Activated CD8-positive, alpha-beta memory T cell treated with anti-CD3 and anti-CD28 coated beads, Interleukin-2, amount 10 ng/mL, durations not matched to agents 7 days and 5 days (primary cell): ENCODE results near the gene KDM6A. TPM values are rescaled to one million over a fixed set of nuclear protein-coding genes. Genes with fewer than 3 reads are reported as not detected.
A peak's percentile ranks its signal among the peaks of the same experiment; 100 is the strongest.
"Not testable (repeated sequence)": the region's sequence is repeated elsewhere in the genome, so short reads cannot be mapped to it uniquely, and the experiment has no call there.

ENCODE experiments used
- ATAC-seq: fragments of 150-1000 bp; cut with Tn5 transposase; one replicate; pipeline ENCODE4 v1.10.0; 2021; ENCODE audit warnings: moderate library complexity
- CTCF ChIA-PET: fragments of 350-600 bp; sonication (Branson Sonifier 250); formaldehyde crosslinking; loops from one replicate; lab custom pipeline; 2021; ENCODE audit warnings: antibody characterized with exemption; lab: Charles Lee
- DNase-seq: peaks from one replicate; pipeline ENCODE4 v3.0.0-alpha.2; 2020
- H3K27ac Mint-ChIP-seq: one replicate; pipeline ENCODE4 v1.8.0; 2021; ENCODE audit warnings: mild to moderate bottlenecking, mixed read lengths
- H3K27me3 Mint-ChIP-seq: one replicate; pipeline ENCODE4 v1.8.0; 2021; ENCODE audit warnings: mixed read lengths
- H3K36me3 Mint-ChIP-seq: one replicate; pipeline ENCODE4 v1.8.0; 2021; ENCODE audit warnings: mild to moderate bottlenecking, mixed read lengths
- H3K4me1 Mint-ChIP-seq: one replicate; pipeline ENCODE4 v1.8.0; 2021; ENCODE audit warnings: mixed read lengths
- H3K4me3 Mint-ChIP-seq: one replicate; pipeline ENCODE4 v1.8.0; 2021; ENCODE audit warnings: mild to moderate bottlenecking, moderate library complexity, mixed read lengths
- H3K9me3 Mint-ChIP-seq: one replicate; pipeline ENCODE4 v1.8.0; 2022; ENCODE audit warnings: low read depth, mixed read lengths
- total RNA-seq, 2 experiments: library from RNA; stranded (reverse); gene quantifications; one replicate each; pipeline ENCODE4 v1.2.3, GENCODE V29; 2021

The KDM6A gene
- total RNA-seq, 2 experiments from 2014 or later, result 25.9 to 33.7 TPM

DNA sequence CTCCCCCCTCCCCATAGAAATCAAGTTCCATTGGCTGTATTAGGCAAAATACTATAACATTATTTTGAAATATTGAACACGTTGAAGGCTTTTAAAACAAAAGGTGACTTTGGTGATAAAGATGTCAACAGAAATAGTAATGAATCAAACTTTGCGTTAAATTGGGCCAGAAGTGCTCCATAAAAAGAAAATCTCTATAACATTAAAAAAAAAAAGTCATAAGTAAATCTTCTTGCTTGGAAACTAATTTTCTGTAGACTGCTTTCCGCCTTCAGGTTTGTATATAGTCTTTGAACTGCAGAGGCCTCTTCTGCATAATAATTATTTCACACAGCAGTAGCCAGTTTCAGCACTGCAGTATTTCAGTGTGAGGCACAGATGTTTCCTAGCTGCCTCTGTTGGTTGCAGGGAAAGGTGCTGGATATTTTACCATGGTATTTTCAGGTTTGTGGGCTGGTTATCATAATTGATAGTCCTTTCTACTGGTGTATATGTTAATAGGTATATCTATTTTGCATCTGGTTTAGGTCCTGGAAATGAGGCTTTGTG lies 158.9 kb downstream of the KDM6A start:
- no peak for DNase-seq
- CTCF ChIA-PET, result no interaction called here

DNA sequence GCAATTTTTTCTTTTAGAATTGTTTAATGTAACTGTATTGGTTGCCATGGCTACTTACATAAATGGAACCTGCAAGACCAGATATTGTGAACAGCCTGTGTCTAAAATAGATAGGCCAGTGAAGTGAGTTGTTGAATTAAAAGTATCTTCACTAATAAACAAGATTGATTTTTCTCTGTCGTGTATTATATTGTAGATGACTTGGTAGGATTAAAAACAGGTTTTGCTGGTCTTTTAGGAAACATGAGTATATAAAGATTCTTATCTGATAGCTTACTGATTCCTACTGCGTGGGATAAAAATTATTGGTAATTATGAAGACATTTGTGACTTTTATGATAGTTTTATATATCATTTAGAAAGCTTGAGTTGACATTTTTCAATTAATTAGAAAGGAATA lies 162.1 kb downstream of the KDM6A start:
- CTCF ChIA-PET, result no interaction called here
- Mint-ChIP-seq H3K27me3 (no peaks in the 10 kb centered on the region), H3K36me3 (peaks cover 13% of the 10 kb centered on the region), H3K9me3 (peaks cover 2% of the 10 kb centered on the region), H3K4me3 (no peak overlapping the region), H3K4me1 (peaks cover 2% of the 10 kb centered on the region), H3K27ac (no peak overlapping the region)
- no peak for ATAC-seq
- DNase-seq, result no peak

More for the DNA sequence above, 158.9 kb downstream of the KDM6A start:
- Mint-ChIP-seq H3K27ac (no peak overlapping the region), H3K27me3 (no peaks in the 10 kb centered on the region), H3K36me3 (peaks cover 13% of the 10 kb centered on the region), H3K4me1 (peaks cover 4% of the 10 kb centered on the region), H3K4me3 (no peak overlapping the region), H3K9me3 (peaks cover 2% of the 10 kb centered on the region)
- ATAC-seq, result no peak

DNA sequence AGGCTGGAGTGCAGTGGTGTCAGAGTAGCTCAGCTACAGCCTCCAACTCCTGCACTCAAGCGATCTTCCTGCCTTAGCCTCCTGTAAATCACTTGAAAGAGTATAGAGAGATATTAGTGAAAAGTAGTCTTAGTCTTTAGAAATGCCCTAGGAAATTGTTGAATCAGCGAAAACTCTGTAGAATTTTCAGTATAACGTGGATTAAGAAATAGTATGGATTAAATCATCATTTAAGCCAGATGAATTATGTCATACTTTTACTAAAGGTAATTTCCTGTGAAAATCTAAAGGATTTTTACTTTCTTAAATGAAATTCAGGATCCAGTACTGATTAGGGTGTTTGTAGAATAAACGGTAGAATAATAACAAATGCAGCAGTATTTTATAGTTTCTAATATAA lies 163.2 kb downstream of the KDM6A start:
- CTCF ChIA-PET, result no interaction called here
- Mint-ChIP-seq H3K27ac (no peak overlapping the region), H3K4me3 (no peak overlapping the region), H3K4me1 (peaks cover 2% of the 10 kb centered on the region), H3K9me3 (peaks cover 2% of the 10 kb centered on the region), H3K27me3 (no peaks in the 10 kb centered on the region), H3K36me3 (peaks cover 13% of the 10 kb centered on the region)
- DNase-seq (no peak), ATAC-seq (no peak)

DNA sequence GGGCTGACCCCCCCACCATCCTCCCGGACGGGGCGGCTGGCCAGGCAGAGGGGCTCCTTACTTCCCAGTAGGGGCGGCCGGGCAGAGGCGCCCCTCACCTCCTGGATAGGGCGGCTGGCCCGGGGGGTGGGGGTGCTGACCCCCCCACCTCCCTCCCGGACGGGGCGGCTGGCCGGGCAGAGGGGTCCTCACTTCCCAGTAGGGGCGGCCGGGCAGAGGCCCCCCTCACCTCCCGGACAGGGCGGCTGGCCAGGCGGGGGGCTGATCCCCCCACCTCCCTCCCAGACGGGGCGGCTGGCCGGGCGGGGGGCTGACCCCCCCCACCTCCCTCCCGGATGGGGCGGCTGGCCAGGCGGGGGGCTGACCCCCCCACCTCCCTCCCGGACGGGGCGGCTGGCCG lies 167.1 kb downstream of the KDM6A start:
- H3K27me3 Mint-ChIP-seq, H3K27ac Mint-ChIP-seq, CTCF ChIA-PET: not testable (repeated sequence)

DNA sequence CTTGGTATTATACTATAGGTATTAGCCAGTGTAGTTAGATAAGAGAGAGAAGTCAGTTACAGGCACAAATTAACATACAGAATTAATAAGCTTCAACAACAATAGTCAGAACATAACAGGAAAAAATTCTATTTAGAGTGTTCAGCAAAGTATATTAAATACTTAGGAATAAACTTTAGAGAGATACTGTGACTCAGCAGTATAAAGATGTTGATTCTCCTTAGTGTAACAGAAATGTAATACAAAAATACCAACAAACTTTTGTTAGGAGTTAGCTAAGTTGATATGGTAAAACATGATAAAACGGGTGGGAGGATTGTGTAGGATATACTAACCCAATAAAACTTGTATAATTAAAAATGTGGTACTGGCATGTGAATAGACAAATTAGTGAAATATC lies 173.4 kb downstream of the KDM6A start:
- DNase-seq, result no peak
- H3K9me3 Mint-ChIP-seq, result no peaks in the 10 kb centered on the region
- ATAC-seq, result no peak
- peaks cover 14% of the 10 kb centered on the region for H3K36me3 Mint-ChIP-seq
- peaks cover 2% of the 10 kb centered on the region for H3K4me1 Mint-ChIP-seq
- H3K27me3 Mint-ChIP-seq, result no peaks in the 10 kb centered on the region
- H3K4me3 Mint-ChIP-seq, result no peak overlapping the region
- no peak overlapping the region for H3K27ac Mint-ChIP-seq
- CTCF ChIA-PET, result no interaction called here

More for the DNA sequence above, 167.1 kb downstream of the KDM6A start:
- not testable (repeated sequence) for H3K9me3 Mint-ChIP-seq, ATAC-seq, DNase-seq, H3K4me3 Mint-ChIP-seq, H3K4me1 Mint-ChIP-seq
- peaks cover 11% of the 10 kb centered on the region for H3K36me3 Mint-ChIP-seq

DNA sequence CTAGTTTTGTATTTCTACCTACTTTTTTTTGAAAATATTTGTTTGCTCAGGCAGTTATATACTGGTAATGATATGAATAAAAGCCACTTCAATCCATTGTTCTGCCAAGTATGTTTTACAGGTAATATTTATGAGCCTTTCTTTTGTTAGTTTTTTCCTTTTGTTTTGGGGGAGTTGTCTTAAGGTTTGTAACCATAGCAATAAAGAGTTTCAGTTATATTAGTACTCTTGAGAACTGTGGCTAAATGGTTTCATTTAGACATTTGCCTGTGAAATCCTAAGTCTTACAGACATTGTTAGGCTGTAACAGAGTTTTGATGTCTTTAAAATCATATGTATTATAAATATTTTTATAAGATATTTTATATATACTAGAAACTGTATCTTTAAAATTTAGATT lies 177.6 kb downstream of the KDM6A start:
- H3K4me1 Mint-ChIP-seq, result peaks cover 2% of the 10 kb centered on the region
- peaks cover 15% of the 10 kb centered on the region for H3K36me3 Mint-ChIP-seq

DNA sequence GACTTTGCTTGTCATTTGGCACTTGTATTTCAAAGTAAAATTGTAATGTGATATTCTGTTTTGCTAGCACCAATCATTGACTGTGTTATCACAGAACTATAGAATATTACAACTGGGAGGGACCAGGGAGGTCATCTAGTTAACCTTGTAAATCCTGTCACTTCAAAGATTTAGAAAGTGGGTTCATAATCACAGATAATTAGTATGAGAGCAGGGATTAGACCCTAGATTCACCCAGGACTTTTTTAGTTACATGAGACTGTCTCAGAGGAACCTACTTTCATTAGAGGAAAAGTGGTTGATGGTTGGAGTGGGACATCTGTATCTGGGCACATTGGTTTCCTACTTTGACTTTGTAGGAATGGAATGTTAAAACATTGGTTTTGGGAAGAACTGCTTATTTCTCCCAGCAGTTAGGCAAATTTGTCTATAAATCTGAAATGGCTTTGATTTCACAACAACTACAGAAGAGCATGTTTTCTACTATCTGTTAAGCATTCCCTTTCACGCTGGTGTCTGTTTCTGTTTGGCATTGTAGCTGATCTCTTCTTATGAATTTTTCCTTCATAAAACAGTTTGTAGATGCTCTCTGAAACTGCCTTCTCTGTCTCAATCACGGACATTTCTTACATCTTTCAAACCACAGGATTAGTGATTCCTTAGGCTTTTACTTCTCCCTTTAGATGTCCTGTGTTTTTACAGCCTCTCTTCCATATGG lies 183.6 kb downstream of the KDM6A start:
- H3K36me3 Mint-ChIP-seq, result peaks cover 4% of the 10 kb centered on the region
- DNase-seq (no peak), ATAC-seq (no peak)
- CTCF ChIA-PET, result no interaction called here
- no peaks in the 10 kb centered on the region for H3K9me3 Mint-ChIP-seq
- no peak overlapping the region for H3K27ac Mint-ChIP-seq
- H3K4me1 Mint-ChIP-seq, result peaks cover 2% of the 10 kb centered on the region
- no peaks in the 10 kb centered on the region for H3K27me3 Mint-ChIP-seq
- H3K4me3 Mint-ChIP-seq, result no peak overlapping the region

More for the DNA sequence above, 177.6 kb downstream of the KDM6A start:
- CTCF ChIA-PET, result no interaction called here
- Mint-ChIP-seq H3K27ac (no peak overlapping the region), H3K9me3 (no peaks in the 10 kb centered on the region), H3K27me3 (no peaks in the 10 kb centered on the region), H3K4me3 (no peak overlapping the region)
- no peak for ATAC-seq
- DNase-seq, result no peak

DNA sequence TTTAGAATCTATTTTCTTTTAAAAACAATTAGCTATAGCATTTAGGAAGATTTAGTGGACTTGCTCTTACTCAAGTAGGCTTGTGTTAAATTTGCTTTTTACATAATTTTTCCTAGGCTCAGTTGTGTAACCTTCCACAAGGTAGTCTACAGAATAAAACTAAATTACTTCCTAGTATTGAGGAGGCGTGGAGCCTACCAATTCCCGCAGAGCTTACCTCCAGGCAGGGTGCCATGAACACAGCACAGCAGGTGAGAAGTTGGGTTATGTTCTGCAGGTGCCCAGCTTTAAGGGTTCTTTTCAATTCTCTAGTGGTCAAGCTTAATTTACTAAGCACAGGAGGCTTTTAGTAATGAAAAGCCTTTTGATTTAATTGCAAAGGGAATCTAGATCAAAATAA lies 186.9 kb downstream of the KDM6A start:
- ATAC-seq, DNase-seq, H3K4me1 Mint-ChIP-seq, CTCF ChIA-PET, H3K27ac Mint-ChIP-seq, H3K9me3 Mint-ChIP-seq, H3K4me3 Mint-ChIP-seq, H3K27me3 Mint-ChIP-seq: not testable (repeated sequence)
- peaks cover 18% of the 10 kb centered on the region for H3K36me3 Mint-ChIP-seq

DNA sequence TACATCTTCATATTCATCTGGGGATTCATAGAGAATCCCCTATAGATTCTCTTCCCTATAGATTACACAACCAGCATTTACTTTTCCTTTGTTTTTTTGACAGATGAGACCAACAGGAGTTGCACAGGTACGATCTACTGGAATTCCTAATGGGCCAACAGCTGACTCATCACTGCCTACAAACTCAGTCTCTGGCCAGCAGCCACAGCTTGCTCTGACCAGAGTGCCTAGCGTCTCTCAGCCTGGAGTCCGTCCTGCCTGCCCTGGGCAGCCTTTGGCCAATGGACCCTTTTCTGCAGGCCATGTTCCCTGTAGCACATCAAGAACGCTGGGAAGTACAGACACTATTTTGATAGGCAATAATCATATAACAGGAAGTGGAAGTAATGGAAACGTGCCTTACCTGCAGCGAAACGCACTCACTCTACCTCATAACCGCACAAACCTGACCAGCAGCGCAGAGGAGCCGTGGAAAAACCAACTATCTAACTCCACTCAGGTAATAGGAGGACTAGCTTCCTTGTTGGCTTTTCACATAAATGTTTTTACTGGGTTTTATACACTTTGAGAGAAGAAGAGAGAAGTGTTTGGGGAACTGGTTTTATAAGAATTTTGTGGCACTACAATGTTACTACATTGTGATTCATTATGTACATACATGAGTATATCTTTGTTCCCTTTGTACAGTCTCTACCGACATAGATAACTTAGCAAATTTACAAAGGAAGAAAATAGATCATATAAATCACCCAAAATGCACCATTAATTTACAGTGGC lies 190.5 kb downstream of the KDM6A start:
- H3K27ac Mint-ChIP-seq, result no peak overlapping the region

DNA sequence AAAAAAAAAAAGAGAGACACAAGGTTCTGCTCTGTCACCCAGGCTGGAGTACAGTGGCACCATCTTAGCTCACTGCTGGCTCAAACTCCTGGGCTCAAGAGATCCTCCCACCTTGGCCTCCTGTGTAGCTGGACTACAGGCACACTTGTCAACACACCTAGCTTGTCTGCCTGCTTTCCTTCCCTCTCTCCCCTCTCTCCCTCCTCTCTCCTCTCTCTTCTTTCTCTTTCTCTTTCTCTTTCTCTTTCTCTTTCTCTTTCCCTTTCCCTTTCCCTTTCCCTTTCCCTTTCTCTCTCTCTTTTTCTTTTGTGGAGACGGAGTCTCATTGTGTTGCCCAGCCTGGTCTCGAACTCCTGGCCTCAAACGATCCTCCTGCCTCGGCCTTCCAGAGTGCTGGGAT lies 195.6 kb downstream of the KDM6A start:
- H3K9me3 Mint-ChIP-seq, result no peaks in the 10 kb centered on the region
- CTCF ChIA-PET, result interaction anchor here (1.9 kb wide), 1 partner anchor 194 kb away, joined by 5 read pairs; no protein-coding TSS in a partner anchor
- DNase-seq (peak; percentile 40), ATAC-seq (peak; percentile 82)
- H3K27me3 Mint-ChIP-seq, result no peaks in the 10 kb centered on the region
- peak overlapping the region; percentile 68 for H3K4me3 Mint-ChIP-seq
- H3K36me3 Mint-ChIP-seq, result peaks cover 38% of the 10 kb centered on the region
- peaks cover 34% of the 10 kb centered on the region for H3K4me1 Mint-ChIP-seq
- H3K27ac Mint-ChIP-seq, result peak overlapping the region; percentile 91

More for the DNA sequence above, 190.5 kb downstream of the KDM6A start:
- Mint-ChIP-seq H3K4me1 (peaks cover 7% of the 10 kb centered on the region), H3K27me3 (no peaks in the 10 kb centered on the region), H3K9me3 (no peaks in the 10 kb centered on the region), H3K4me3 (no peak overlapping the region), H3K36me3 (peaks cover 25% of the 10 kb centered on the region)
- CTCF ChIA-PET, result no interaction called here
- ATAC-seq, result no peak
- DNase-seq, result no peak

DNA sequence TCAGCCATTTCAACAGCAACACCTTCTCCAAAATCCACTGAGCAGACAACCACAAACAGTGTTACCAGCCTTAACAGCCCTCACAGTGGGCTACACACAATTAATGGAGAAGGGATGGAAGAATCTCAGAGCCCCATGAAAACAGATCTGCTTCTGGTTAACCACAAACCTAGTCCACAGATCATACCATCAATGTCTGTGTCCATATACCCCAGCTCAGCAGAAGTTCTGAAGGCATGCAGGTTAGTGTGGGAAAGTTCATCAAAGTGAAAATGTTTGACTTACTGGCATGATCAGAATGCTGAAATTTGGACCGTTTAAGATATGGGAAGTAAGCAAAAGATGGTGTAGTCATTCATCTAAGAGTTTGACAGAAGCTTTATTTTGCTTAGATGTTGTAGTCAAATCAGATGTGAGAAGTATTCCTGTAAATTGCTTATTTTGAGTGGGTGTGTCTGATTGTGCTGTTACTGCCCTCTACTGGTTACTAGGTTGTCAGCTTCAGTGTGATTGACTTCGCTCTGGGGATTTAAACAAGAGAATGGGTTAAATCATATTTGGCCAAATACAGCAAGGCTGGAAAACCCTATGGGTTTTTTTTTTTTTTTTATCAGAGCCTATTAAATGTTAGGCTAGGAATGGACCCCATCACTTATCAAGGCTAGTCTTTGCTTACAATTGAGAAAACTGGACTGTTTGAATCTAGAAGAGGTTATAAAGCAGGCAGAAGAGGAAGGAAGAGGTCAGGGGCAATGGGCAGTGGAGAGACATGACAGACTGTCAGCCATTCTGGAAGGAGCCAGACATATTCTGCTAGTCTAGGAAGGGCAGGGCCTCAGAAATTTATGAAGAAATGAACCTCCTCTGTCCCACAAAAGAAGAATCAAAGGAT lies 197.4 kb downstream of the KDM6A start:
- CTCF ChIA-PET, result interaction anchor here (0.7 to 1.2 kb wide), 6 partner anchors 8 to 196 kb away, joined by 3 to 5 read pairs (median 3); no protein-coding TSS in a partner anchor
- Mint-ChIP-seq H3K27me3 (no peaks in the 10 kb centered on the region), H3K4me1 (peaks cover 44% of the 10 kb centered on the region), H3K36me3 (peaks cover 25% of the 10 kb centered on the region), H3K27ac (peak overlapping the region; percentile 77), H3K9me3 (no peaks in the 10 kb centered on the region), H3K4me3 (peak overlapping the region; percentile 49)
- DNase-seq (peak; percentile 43), ATAC-seq (peak; percentile 70)

DNA sequence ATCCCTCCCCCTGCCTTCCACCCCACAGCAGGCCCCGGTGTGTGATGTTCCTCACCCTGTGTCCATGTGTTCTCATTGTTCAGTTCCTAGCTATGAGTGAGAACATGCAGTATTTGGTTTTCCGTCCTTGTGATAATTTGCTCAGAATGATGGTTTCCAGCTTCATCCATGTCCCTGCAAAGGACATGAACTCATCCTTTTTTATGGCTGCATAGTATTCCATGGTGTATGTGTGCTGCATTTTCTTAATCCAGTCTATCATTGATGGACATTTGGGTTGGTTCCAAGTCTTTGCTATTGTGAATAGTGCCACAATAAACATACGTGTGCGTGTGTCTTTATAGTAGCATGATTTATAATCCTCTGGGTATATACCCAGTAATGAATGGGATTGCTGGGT lies 200.0 kb downstream of the KDM6A start:
- ATAC-seq, DNase-seq, CTCF ChIA-PET, H3K9me3 Mint-ChIP-seq, H3K27me3 Mint-ChIP-seq, H3K4me3 Mint-ChIP-seq: not testable (repeated sequence)
- peaks cover 56% of the 10 kb centered on the region for H3K4me1 Mint-ChIP-seq
- H3K27ac Mint-ChIP-seq, result peak overlapping the region; percentile 28
- H3K36me3 Mint-ChIP-seq, result peaks cover 26% of the 10 kb centered on the region
